GM18870 (cell line): ENCODE measurements around the gene PRKG2.
A peak's percentile ranks its signal among the peaks of the same experiment; 100 is the strongest.

Source experiments
- ATAC-seq: cut with Tn5 transposase; IDR thresholded peaks from one replicate; pipeline ENCODE4 v1.9.1; 2021; ENCODE audit warnings: moderate library complexity; ENCODE audit not compliant: unreplicated experiment

The PRKG2 gene

DNA sequence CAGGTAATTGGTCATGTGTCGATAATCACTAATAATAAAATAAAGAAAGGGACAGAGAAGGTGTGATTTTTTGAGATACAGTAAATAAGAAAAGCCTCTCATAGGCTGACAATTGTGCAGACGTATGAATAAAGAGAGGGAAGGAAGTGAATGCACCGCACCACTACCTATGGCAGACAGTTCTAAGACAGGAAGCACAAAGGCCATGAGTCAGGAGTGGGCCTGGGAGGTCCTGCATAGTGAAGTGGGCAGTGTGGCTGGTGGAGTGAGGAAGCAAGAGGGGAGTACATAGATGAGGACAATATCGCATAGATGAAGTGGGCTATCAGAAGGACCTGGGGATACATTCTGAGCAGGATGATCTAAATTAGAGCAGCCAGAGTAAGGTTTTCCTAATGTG is 108.9 kb downstream of the PRKG2 start:
- no peak for ATAC-seq

- no peak for ATAC-seq
These were observed 112.9 kb downstream of the PRKG2 start for GRCh38 chr4:81102107-81102506.

GRCh38 chr4:81096566-81096965 is 118.5 kb downstream of the PRKG2 start:
- ATAC-seq = no peak

GRCh38 chr4:81095389-81095788 is 119.6 kb downstream of the PRKG2 start:
- ATAC-seq = no peak

DNA sequence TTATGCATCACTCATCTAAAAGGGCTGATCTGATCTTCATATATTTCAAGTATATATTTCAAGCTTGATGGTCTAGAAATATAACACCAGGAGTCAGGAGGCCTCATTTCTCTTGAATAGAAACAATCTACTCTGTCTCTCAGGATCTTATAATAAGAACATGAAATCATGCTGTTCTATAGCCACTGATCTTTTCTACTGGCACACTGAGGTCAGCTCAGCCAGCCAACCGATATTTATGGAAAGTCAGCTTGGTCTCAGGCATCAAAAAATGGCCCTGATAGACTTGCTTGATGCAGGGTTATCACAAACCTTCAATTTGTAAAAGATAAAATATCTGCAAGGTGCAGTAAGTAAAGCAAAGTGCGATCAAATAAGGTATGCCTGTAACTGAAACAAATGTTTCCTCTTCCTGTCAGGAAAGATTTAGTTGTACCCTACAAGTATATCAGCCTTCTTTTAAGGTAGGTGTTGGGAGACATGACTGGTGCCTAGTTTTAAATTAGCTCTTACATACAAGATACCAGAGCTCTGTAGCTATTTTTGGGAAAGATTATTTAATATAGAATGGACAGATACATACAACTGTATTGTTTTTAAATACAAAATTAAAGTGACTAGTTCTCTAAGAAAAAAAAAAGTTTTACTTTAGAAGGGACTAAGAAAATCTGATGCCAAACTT is 121.2 kb downstream of the PRKG2 start:
- no peak for ATAC-seq

DNA sequence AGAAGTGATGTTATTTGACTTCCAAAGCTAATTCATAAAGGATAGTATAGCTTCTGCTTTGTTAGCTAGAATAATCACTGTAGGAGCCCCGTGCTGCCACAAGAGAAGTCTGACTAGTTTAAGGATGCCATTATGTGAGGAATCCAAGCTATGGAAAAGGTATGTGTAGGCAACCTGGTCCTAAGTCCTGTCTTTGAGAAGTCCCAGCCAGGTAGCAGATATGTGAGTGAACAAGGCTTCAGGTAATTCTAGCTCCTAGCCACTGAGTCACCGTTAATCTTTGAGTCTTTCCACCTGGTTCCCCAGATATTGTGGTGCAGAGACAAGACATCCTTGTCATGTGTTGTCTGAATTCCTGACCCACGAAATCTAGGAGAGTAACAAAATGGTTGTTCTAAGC is 129.0 kb downstream of the PRKG2 start:
- no peak for ATAC-seq

DNA sequence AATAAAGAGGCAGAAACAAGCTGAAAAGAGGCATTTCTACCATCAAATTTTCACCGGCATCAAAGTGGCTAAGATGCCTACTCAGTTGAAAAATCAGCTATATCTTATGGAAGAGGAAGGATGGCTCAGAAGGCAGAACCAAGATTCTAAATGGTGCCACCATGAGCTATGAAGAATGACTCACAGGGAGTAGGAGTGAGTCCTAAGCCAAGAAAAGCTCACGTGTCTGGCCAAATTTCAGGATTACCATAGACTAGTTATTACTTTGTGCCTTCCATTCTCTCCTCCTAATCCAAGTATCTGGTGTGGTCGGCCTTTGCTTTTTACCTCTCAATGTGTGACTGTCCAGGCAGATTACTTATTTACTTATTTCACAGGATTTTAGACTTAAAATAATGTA is 129.7 kb downstream of the PRKG2 start:
- ATAC-seq = no peak

DNA sequence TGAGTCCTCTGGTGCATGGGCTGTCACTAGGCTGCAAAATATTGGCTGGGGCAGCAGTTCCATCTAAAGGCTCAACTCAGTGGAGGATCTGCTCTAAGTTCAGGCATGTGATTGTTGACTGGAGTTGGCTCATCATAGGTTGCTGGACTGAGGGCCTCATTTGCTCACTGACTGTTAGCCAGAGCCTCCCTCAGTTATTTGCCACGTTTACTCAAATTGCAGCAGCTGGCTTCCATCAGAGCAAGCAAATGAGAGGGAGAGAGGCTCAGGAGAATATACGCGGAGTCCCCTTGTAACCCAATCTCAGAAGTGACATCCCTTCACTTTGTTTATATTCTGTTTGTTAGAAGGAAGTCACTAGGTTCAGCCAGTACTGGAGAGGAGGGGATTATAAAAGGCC is 130.4 kb downstream of the PRKG2 start:
- ATAC-seq = no peak

- no peak for ATAC-seq
These were observed 131.0 kb downstream of the PRKG2 start for GRCh38 chr4:81084029-81084428.

- ATAC-seq = no peak
These were observed 133.9 kb downstream of the PRKG2 start for GRCh38 chr4:81081156-81081555.

- no peak for ATAC-seq
These were observed 144.0 kb downstream of the PRKG2 start for GRCh38 chr4:81071013-81071412.

GRCh38 chr4:81069706-81070331 is 145.2 kb downstream of the PRKG2 start:
- peak; percentile 94 for ATAC-seq

- no peak for ATAC-seq
These were observed 149.6 kb downstream of the PRKG2 start for GRCh38 chr4:81065446-81065845.

DNA sequence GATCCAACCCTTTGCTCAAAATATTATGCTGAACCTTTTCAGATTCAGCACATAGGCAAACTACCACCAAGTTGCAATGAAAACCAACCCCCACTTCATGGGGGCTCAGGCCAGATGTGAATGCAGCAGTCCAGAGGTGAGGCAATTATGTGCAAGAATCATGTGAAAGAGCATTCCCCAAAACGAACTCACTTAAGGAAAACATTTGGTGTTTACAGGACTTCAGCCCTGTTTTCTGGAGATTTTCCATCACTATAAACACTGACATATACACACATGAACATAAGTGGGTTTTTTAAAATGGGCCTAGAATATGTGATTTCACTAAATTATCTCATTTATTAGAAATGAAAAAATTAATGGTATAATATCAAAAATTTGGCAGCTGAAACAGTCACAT is 153.0 kb downstream of the PRKG2 start:
- ATAC-seq = no peak

GRCh38 chr4:81061344-81061730 is 153.7 kb downstream of the PRKG2 start:
- ATAC-seq = no peak

DNA sequence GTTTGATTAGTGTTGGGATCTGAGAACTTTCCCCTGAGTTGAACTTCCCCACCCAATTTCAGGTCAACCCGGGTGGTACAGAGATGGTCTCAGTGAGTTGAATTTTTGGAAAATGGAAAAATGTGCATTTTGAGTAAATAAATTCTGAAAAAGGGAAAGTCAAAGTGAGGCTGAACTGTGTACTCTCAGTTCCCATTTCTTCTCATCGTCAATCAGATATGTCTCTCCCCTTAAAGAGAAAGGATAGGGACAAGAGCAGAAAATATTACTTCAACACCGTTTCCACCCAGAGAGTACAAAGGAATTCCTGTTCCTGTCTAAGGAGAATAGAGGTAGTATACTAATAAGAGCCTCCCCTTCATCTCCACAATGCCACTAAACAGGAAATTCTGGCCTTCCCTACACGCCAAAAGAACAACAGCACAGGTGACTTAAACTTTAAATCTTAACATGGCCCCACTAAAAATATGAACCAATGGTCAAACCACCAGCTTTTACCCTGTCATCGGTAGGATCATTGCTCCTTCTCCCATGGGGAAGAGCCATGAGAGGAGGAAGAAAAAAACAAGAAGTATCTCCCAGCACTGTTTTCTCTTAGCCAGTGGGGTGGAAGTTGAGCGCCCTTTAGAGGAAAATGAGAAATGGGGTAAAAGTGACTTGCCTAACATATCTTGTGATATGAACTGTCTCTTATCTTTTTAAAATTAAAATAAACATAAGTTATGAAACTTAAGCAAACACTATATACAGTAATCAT is 154.3 kb downstream of the PRKG2 start:
- no peak for ATAC-seq

DNA sequence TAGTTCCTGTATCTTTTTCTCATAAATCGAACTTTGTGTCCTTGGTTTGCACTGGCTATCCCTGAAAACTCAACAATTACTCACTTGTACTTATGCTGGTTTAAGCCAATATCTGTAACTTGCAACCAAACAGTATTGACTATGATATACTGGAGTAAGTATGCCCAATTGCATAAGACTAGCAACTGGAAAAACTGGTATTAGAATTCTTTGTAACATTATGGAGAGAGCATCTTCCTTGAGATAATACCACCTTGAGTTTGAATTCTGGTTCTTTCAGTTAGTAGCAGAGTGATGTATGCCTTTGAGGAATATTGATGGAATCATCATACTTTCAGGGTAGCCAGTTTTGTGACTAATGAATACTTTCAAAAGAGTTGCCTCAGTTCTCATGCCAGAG is 156.4 kb downstream of the PRKG2 start:
- no peak for ATAC-seq

DNA sequence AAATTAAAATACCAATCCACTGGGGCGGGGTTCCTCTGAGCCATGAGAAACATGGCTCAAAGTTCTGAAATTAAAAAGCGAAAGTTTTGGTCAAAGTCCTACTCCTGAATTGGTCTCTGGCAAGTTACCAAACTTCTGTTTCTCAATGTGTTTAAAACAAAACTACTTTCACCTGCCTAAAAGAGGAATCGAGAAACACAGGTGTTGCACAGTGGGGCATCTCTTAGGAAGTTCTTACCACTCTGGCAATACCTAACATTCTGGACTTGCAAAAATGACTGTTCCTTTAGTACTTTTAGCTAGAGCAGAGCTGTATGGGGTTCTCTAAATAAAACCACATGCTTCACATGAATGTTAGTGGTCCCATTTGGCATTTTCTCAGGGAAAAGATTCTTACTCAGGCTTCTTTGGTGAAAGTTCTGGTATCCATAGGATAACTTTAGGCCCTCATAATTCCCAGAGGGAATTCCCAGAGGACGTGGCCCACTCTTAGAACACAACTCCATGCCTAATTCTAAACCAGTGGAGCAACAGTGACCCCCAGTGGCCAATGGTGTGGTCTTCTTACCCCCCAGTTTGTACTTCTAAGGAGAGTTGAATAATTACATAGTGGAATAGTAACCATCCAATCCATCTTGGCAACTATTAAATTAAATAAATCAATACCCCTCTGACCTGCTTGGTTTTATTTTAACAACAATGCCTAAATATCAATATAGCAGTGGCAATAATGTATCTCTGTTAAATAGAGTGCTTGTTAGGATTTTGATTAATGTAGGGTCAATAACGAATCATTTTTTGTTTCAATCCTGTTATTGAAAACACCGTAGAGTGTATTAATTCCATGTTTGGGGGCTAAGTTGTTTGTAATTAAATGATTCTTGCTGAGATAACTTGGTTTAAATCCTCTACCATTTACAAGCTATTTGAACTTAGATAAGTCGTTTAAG is 162.6 kb downstream of the PRKG2 start:
- ATAC-seq = peak; percentile 99

DNA sequence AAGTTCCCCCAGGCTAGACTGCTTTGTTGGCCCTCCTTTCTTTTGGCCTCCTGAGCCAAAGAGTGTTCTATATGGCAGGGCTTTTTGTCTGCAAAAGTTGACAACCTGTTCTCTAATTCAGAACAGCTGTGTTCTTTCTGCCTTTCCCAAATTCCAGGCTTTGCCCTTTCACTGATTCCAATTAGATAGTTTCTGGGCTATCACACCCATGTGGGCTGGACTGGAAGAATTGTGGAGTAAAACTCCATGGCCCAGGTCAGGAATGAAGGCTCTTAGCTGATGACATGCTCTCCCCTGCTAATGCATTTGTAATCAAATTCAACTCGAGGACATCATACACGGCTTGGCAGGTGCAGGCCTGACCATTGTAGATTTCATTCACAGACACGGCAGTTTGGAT is 165.1 kb downstream of the PRKG2 start:
- no peak for ATAC-seq

GRCh38 chr4:81049330-81049729 is 165.7 kb downstream of the PRKG2 start:
- no peak for ATAC-seq
